HG03139 (cell line): Measurements from ENCODE around the gene SRSF10.
"Not testable (repeated sequence)": the region's sequence is repeated elsewhere in the genome, so short reads cannot be mapped to it uniquely, and the experiment has no call there.

Source experiments
- ATAC-seq: cut with Tn5 transposase; IDR thresholded peaks from one replicate; pipeline ENCODE4 v1.9.1; 2021; ENCODE audit not compliant: unreplicated experiment

The SRSF10 gene

DNA sequence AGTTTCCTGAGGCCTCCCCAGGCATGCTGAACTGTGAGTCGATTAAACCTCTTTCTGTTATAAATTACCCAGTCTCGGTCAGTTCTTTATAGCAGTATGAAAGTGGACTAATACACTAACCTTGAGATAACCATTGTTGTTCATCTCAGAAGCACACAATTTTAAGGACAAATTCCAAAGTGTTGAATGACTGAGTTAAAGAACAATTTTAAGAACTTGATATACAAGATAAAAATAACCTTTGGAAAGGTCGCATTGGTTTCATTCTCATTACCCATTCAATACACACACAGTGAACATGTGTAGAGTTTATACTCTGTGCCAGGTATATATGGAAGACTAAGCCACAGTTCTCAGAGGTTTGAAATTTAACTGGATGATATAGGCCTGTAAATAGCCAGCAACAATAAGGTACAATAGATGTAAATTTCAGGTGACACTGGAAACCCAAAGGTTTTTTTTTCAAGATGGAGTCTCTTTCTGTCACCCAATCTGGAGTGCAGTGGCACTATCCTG, 19.1 kb upstream of the SRSF10 start:
- ATAC-seq, result no peak

- ATAC-seq, result no peak
Observed at GRCh38 chr1:23997812-23998211, 17.7 kb upstream of the SRSF10 start.

DNA sequence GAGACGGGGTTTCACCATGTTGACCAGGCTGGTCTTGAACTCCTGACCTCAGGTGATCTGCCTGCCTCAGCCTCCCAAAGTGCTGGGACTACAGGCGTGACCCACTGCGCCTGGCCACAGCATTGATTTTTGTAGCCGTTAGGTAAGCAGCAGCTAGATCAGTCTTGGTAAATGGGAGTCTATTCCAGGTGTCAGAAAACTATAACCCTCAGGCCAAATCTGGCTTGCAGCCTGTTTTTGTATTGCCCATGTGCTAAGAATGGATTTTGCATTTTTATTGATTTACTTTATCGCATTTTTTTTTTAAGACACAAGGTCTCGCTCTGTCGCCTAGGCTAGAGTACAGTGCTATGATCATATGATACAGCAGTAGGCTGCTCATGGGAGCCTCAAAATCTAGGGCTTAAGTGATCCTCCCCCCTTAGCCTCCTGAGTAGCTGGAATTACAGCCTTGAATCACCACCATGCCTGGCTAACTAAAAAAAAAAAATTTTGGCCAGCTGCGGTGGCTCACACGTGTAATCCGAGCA, 16.6 kb upstream of the SRSF10 start:
- ATAC-seq, result no peak

- ATAC-seq, result no peak
Observed at GRCh38 chr1:23995431-23995837, 15.3 kb upstream of the SRSF10 start.

GRCh38 chr1:23992011-23992410, 11.9 kb upstream of the SRSF10 start:
- ATAC-seq, result not testable (repeated sequence)

DNA sequence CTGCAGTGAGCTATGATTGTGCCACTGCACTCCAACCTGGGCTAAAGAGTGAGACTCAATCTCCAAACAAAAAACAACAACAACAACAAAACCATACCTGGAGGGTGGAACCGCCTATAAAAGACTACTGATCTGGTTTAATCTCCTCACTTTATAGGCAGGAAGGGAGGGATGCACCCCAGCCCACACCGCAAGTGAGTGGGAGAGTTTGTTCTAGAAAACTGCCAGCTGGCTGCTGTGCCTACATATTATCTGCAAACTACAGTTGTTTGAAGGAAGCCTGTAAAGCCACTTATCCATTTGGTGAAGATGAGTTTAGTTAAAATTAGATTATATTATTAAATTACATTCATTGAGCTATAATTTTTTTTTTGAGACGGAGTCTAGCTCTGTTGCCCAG, 9.1 kb upstream of the SRSF10 start:
- ATAC-seq, result no peak

GRCh38 chr1:23987038-23987437, 6.9 kb upstream of the SRSF10 start:
- ATAC-seq, result not testable (repeated sequence)

DNA sequence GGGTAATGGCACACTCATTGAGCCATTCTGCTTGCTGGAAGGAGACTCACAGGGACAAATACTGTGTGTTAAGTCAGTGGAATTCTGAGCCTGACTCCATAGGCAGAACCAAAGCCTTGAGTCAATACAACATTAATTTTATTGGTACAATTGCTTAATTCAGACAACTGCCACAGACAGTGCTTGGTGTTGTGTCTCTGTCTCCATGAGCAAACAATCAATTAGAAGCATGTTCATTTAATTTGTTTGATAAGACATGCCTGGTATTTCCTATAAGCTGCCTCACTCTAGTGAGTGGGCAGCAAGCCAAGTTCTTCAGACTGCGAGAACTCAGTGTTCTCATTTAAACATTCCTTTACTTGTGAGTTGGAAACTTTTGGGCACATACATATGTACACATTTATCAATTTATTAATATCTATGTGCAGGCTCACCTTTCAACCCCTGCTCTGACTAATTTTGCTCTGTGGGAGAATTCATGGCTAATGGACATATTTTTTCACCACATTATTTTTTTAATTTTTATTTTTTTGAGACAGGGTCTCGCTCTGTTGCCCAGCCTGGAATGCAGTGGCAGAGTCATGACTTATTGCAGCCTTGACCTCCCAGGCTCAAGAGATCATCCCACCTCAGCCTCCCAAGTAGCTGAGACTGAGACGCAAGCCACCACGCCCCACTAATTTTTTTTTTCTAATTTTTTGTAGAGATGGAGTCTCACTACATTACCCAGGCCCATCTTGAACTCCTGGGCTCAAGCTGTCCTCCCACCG, 4.5 kb upstream of the SRSF10 start:
- ATAC-seq, result no peak

DNA sequence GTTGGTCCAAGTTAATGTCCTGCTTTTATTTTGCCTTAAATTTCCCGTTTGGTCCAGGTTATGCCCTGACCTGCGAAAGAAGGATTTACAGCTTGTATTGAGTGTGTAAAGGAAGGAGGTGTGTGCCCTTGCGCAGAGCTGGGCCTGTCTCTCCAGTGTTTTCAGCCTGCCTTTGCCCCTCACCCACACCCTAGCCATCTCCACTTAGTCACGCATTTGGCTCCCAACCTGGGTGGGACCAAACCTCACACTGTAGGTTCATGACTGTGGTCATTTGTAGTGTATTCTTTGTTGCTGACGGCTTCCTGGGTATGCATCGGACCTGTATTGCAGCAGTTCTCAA, 572 bp upstream of the SRSF10 start:
- peak; percentile 36 for ATAC-seq

- ATAC-seq, result no peak
Observed at GRCh38 chr1:23979387-23979880, 693 bp downstream of the SRSF10 start.

DNA sequence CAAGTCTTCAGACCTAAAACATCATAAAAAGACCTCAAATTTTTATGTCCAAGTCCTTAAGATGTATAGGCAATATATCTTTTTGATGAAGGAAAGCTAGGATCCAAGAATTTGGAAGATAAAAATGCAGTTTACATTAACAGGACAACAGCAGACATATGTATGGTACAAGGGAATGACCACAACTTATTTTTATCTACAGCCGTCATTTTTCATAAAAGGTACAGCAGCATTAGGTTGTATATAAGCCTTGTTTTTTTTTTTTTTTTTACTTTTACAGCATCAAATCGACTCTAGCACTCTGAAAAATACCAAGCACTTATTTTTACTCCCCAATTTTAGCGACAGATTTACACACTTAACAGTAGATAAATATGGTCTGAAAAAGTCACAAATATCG, 1.3 kb downstream of the SRSF10 start:
- no peak for ATAC-seq

DNA sequence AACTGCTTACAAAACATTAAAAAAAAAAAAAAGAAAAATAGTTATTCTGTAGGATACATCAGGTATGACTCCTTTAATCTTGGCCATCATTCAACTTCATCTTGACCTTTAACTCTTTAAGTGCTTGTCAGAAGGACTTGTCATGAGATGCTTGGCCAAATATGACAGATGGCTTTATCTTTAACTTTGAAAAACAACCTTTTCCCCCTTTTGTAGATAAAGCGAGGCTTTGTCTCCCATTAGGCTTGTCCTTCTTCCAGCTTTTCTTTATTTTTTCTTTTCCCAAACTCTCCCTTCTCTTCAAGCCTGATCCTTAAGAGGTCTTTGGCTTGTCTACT, 2.3 kb downstream of the SRSF10 start:
- ATAC-seq, result no peak

DNA sequence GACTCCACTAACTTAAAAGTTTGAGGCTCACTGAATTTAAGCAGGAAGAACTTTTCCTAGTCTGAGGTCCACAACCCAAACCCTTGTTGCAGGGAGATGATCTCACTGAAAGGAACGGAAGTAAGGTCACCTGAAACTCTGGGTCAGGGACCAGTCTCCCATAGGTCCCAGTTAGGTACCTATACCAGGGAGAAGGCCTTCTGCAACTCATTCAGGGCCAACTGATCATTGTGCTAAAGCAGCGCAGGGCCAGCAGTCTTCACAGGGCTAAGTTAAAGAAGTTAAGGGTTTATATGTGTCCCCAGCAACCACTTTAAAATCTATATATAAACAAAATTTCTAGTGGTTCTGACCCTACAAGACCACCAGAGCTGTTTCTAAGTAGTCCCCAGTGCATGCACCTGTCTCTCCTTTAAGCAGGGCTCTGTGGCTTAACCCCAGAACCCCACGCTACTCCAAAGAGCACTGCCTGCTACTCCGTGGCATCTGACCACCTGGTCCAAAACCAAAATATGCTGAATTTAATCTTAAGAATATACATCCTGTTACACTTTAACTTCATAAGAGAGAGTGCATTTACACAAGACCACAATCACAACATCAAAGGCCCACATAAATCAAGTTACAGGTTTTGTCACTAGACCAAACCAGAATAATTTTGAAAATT, 2.8 kb downstream of the SRSF10 start:
- ATAC-seq, result no peak

DNA sequence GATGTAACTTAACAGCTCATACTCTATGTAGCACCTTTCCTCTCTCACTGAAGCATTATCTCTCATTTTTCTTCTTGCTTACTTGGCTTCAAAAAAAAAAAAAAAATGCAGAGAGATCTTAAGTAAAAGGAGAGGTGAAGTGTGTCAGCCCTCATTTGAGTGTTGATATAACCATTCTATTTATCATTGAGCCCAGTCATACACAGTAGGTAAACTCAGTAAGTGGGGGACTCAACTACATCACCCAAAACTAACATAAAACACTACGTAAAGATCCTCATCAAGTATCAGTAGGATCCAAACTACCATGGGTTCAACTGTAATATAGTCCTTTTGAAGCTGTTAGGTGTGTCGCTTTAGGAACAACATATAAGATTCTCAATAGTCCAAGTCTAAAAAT, 12.3 kb downstream of the SRSF10 start:
- ATAC-seq, result no peak

DNA sequence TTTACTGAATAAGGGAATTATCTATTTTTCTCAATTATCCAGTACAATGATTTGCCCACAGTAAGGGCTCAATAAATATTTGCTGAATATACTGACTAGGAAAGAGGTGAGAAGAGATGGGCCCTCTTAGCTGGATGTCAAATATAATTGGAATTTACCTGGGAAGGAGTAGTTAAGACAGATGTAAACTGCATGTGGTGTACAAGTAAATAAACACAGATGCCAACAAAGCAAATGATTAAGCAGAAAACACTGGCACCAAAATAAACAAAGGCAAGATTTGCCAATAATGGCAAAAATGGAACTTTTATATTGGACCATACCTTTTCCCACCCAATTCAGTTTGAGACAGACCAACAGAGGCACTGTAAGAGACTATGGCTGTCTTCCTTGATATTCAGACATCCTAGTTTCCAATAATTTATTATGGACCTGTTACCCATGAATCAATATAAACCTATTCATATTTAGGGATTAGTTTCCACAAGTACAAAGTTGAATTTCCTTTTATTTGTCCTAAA, 13.1 kb downstream of the SRSF10 start:
- ATAC-seq, result no peak

- ATAC-seq, result no peak
Observed at GRCh38 chr1:23964790-23965740, 15.1 kb downstream of the SRSF10 start.

DNA sequence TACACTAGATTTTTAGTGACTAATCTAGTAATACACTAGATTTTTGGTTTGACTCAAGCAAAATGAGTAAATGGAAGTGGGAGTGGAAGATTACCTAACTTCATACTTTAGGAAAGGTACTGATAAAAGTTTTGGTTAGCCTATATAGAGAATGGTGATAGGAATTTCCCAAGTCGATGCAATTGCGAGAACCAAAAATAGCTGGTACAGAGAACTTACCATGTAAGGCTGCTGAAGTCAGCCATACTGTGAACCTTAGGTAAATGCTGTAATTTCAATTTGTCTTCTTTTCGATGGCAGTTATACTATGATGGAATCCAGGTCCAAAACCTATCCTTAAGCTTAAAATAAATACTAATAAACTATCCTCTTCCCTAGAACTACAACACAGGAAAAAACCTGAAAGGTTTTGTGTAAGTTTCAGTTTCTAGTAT, 15.9 kb downstream of the SRSF10 start:
- no peak for ATAC-seq

DNA sequence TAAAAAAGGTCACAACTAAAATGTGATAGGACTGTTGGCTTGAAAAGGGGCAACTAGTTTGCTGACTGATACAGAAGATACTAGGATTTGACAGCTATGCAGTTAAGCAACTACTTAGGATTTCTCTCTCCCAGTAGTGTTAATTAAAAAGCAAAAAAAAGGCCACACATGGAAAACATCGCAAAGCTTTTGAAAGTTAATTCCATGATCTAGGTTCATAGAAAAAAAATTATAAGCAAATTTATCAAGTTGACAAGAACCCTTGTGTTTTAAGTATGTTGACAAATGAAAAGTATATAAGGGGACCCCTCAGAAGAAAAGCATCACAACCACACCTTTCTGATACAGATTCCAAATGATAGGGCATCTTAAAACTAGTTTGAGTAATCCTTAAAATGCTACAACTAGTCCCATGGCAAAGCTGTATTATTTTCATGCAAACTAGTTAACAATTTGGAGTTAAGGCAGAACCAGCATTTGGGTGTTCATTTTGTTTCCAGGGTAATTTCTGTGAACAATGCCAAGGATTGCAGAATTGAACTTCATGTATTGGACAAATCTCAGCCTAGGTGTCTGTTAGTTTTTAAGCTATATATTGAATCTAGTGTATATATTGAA, 16.4 kb downstream of the SRSF10 start:
- no peak for ATAC-seq

- no peak for ATAC-seq
Observed at GRCh38 chr1:23960291-23961020, 19.7 kb downstream of the SRSF10 start.
